ENCODE data around the gene NMU. TPM values are rescaled to one million over a fixed set of nuclear protein-coding genes. Genes with fewer than 3 reads are reported as not detected.

The NMU gene
- total RNA-seq, 1 donor from 2014 or later = 2.1 TPM

DNA sequence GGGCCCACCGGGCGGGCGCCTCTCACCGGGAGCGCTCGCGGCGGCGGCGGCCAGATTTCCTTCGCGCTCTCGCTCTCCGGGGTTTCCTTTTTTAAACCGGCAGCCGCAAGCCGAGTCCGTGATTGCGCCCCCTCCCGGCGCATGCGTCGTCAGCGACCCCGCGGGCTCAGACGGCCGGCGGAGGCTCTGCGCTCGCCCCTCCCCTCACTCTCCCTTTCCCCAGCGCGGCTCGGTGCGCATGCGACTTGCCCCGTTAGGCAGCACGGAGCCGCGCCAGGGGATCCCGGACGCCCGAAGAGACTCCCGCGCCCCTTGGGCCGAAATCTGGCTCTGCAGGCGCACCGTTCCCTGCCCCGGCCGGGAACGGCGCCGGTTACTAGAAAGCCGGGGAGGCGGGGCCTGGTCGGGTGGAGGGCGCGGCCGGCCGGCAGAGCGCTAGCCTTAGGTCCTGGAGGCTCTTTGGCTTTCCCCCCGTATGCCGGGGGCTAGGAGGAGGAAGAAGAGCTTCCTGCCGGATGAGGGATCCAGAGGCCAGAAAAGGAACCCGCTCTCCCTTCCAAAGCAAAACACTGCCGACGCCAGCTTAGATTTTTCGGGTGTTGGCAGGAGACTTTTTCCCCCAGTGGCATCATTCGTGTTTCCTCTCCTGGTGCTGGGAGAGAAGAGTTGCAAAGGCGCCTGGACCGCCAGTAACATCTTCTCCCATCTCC is 89.2 kb downstream of the NMU start, which contains the start of gene CLOCK:
TSS of gene CLOCK (minus strand) at position 154 of the 710 bp plus-strand sequence. CDS start 64,124 bp downstream, outside the sequence.
- intact Hi-C loops (cut with DNase I) = no loop called here
- Histone ChIP-seq H3K4me3 (peak within 1 kb of the TSS; percentile 92), H3K4me1 (peaks cover 13% of the 10 kb centered on the region), H3K36me3 (no peaks in the 10 kb centered on the region), H3K27ac (peak within 1 kb of the TSS; percentile 94), H3K27me3 (no peaks in the 10 kb centered on the region), H3K9me3 (no peaks in the 10 kb centered on the region)
- DNase-seq (peak; percentile 96), ATAC-seq (peak; percentile 91)
- TF ChIP-seq, protein P1, sequence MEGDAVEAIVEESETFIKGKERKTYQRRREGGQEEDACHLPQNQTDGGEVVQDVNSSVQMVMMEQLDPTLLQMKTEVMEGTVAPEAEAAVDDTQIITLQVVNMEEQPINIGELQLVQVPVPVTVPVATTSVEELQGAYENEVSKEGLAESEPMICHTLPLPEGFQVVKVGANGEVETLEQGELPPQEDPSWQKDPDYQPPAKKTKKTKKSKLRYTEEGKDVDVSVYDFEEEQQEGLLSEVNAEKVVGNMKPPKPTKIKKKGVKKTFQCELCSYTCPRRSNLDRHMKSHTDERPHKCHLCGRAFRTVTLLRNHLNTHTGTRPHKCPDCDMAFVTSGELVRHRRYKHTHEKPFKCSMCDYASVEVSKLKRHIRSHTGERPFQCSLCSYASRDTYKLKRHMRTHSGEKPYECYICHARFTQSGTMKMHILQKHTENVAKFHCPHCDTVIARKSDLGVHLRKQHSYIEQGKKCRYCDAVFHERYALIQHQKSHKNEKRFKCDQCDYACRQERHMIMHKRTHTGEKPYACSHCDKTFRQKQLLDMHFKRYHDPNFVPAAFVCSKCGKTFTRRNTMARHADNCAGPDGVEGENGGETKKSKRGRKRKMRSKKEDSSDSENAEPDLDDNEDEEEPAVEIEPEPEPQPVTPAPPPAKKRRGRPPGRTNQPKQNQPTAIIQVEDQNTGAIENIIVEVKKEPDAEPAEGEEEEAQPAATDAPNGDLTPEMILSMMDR (IDR thresholded peaks at IDR 0.05) = peak; percentile 57

DNA sequence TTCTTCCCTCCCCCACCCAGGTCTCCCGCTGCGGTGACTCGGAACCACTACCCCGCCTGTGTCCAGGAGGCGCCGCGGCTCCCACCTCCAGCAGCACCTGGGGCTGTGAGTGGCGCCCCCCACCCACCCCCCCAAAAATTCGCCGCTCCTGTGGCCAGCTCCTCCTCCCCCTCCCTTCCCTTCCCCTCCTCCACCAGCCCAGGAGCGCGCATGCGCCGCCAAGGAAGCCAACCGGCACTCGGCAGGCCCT is 89.7 kb downstream of the NMU start:
- peak overlapping the region; percentile 92 for H3K4me3 ChIP-seq
- intact Hi-C loops (cut with DNase I) = no loop called here
- TF ChIP-seq, protein P1 (IDR thresholded peaks at IDR 0.05) = no peak
- peaks cover 13% of the 10 kb centered on the region for H3K4me1 ChIP-seq
- DNase-seq = no peak
- H3K27me3 ChIP-seq = no peaks in the 10 kb centered on the region
- ATAC-seq = peak; percentile 87
- no peaks in the 10 kb centered on the region for H3K9me3 ChIP-seq
- no peaks in the 10 kb centered on the region for H3K36me3 ChIP-seq
- H3K27ac ChIP-seq = peak overlapping the region; percentile 94

DNA sequence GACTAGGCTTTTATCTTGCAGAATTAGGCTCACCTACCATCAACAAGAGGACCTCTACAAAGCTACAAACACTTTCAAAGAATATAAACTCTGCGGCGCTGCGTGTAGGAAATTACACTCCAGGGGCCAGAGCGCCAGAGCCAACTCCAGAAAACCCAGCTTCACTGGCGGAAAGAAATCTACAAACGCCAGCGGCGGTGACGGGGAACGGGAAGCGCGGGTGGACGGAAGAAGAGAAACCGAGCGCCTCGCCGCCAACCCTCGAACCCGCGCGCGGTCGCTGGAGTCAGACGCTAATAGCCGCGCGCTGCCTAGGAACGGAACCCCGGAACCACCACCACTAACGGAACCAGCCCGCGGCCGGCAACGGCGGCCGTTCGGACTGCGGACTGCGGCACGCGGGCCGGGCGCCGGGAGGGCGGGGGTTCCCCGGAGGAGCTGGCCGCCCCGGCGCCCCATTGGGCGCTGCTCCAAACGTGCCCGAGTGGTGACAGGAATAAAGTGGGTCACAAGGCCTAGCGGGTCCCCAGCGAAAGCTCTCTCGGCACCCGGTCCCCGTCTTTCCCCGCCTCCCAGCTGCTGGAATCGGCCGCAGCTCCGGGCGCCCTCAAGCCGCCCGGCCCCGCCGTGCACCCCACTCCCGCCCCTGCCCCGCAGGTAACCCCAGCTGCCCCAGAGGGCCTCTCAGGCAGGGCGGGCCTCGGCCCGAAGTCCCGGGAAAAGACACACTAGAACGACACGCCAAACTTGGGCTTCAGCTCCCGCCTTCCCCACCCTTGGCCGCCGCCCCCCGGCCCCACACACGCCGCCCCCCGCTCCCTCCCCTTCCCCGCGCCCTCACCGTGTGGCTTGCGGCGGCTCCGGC is 90.2 kb downstream of the NMU start:
- DNase-seq (peak; percentile 93), ATAC-seq (peak; percentile 86)
- Histone ChIP-seq H3K27ac (peak overlapping the region; percentile 94), H3K9me3 (no peaks in the 10 kb centered on the region), H3K4me3 (peak overlapping the region; percentile 92), H3K27me3 (no peaks in the 10 kb centered on the region), H3K36me3 (no peaks in the 10 kb centered on the region), H3K4me1 (peaks cover 13% of the 10 kb centered on the region)
- intact Hi-C loops (cut with DNase I) = no loop called here
- TF ChIP-seq, protein P1 (IDR thresholded peaks at IDR 0.05) = no peak

Other genes starting within 250 kb of the NMU start
- gene TMEM165, start 240.3 kb downstream of the NMU start, total RNA-seq = 141 TPM
- gene CLOCK, start 89.4 kb downstream of the NMU start, total RNA-seq = 24.2 TPM
- gene PDCL2, start 44.1 kb downstream of the NMU start, total RNA-seq = not detected
- gene EXOC1L, start 183.5 kb upstream of the NMU start, total RNA-seq = not detected
- 32.9 TPM for gene EXOC1, start 217.3 kb upstream of the NMU start, total RNA-seq

Data from upper lobe of right lung (tissue), 1 donor.